Measurements from ENCODE around the gene LOXHD1.

DNA sequence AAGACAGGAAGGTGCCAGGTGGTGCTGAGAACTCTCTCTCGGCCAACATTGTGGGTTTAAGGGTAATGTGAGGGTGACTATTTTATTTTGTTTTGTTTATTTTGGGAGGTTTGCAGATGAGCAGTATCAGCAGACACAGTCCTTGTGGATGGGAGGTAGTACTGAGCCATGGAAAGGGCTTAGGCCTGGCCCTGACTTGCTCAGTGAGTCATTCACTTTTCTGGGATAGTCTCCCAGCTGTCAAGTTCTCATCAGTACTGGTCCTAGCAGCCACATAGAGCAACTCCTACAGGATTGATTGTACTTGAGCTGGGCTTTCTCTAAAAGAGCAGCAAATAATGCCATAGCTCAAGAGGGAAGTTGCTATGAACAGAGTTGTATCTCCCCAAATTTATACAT, 175.2 kb downstream of the LOXHD1 start:
- TF ChIP-seq, protein P1, sequence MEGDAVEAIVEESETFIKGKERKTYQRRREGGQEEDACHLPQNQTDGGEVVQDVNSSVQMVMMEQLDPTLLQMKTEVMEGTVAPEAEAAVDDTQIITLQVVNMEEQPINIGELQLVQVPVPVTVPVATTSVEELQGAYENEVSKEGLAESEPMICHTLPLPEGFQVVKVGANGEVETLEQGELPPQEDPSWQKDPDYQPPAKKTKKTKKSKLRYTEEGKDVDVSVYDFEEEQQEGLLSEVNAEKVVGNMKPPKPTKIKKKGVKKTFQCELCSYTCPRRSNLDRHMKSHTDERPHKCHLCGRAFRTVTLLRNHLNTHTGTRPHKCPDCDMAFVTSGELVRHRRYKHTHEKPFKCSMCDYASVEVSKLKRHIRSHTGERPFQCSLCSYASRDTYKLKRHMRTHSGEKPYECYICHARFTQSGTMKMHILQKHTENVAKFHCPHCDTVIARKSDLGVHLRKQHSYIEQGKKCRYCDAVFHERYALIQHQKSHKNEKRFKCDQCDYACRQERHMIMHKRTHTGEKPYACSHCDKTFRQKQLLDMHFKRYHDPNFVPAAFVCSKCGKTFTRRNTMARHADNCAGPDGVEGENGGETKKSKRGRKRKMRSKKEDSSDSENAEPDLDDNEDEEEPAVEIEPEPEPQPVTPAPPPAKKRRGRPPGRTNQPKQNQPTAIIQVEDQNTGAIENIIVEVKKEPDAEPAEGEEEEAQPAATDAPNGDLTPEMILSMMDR (conservative IDR thresholded peaks at IDR 0.05; ENCODE audit: low read depth, low read length): no peak
- TF ChIP-seq EZH2 (IDR thresholded peaks at IDR 0.05; ENCODE audit: borderline replicate concordance, low read depth, low read length, poor library complexity, severe bottlenecking): no peak
